Dendritic cell treated with granulocyte-macrophage colony-stimulating factor and Interleukin-4, amounts not matched to agents 40 ng/mL and 50 ng/mL, for 4 days (primary cell): ENCODE results near the gene FOXR2.

ENCODE experiments used
- H3K27ac Mint-ChIP-seq: one replicate; pipeline ENCODE4 v1.8.0; 2022; ENCODE audit warnings: mild to moderate bottlenecking, mixed read lengths
- H3K27me3 Mint-ChIP-seq: one replicate; pipeline ENCODE4 v1.8.0; 2022; ENCODE audit warnings: mild to moderate bottlenecking, mixed read lengths
- H3K36me3 Mint-ChIP-seq: one replicate; pipeline ENCODE4 v1.8.0; 2022; ENCODE audit warnings: low read depth, mixed read lengths
- H3K4me1 Mint-ChIP-seq: one replicate; pipeline ENCODE4 v1.8.0; 2022; ENCODE audit warnings: low read depth, mixed read lengths
- H3K4me3 Mint-ChIP-seq: one replicate; pipeline ENCODE4 v1.8.0; 2022; ENCODE audit warnings: mild to moderate bottlenecking, moderate library complexity, mixed read lengths
- H3K9me3 Mint-ChIP-seq: one replicate; pipeline ENCODE4 v1.8.0; 2022; ENCODE audit warnings: mixed read lengths
- intact Hi-C: fragments of 100-400 bp; cut with micrococcal nuclease; formaldehyde crosslinking; loops from one replicate; pipeline ENCODE4 v1.15.0; 2022

The FOXR2 gene

GRCh38 chrX:55623100-55623499 is at the start of gene FOXR2:
FOXR2 (plus strand) TSS chrX:55623400; CDS start chrX:55623712, 312 bp downstream.
- no peaks in the 10 kb centered on the region for H3K4me1 Mint-ChIP-seq
- intact Hi-C loops, result no loop called here
- H3K27me3 Mint-ChIP-seq, result no peaks in the 10 kb centered on the region
- no peaks in the 10 kb centered on the region for H3K36me3 Mint-ChIP-seq
- H3K9me3 Mint-ChIP-seq, result peaks cover 18% of the 10 kb centered on the region
- no peak within 1 kb of the TSS for H3K4me3 Mint-ChIP-seq
- H3K27ac Mint-ChIP-seq, result no peak within 1 kb of the TSS

- Mint-ChIP-seq H3K36me3 (no peaks in the 10 kb centered on the region), H3K9me3 (peaks cover 9% of the 10 kb centered on the region), H3K27ac (no peak overlapping the region), H3K4me1 (no peaks in the 10 kb centered on the region), H3K27me3 (no peaks in the 10 kb centered on the region), H3K4me3 (no peak overlapping the region)
- intact Hi-C loops, result no loop called here
Measured at GRCh38 chrX:55579115-55579514, 44.1 kb upstream of the FOXR2 start.

GRCh38 chrX:55582447-55582846 is 40.8 kb upstream of the FOXR2 start:
- Mint-ChIP-seq H3K9me3 (peaks cover 9% of the 10 kb centered on the region), H3K27me3 (no peaks in the 10 kb centered on the region), H3K4me1 (no peaks in the 10 kb centered on the region), H3K4me3 (no peak overlapping the region), H3K27ac (no peak overlapping the region), H3K36me3 (no peaks in the 10 kb centered on the region)
- intact Hi-C loops, result no loop called here

GRCh38 chrX:55593296-55593695 is 29.9 kb upstream of the FOXR2 start:
- Mint-ChIP-seq H3K4me3 (no peak overlapping the region), H3K36me3 (no peaks in the 10 kb centered on the region), H3K9me3 (peaks cover 9% of the 10 kb centered on the region), H3K27ac (no peak overlapping the region), H3K27me3 (no peaks in the 10 kb centered on the region), H3K4me1 (no peaks in the 10 kb centered on the region)
- intact Hi-C loops, result no loop called here

- H3K27ac Mint-ChIP-seq, result no peak overlapping the region
- H3K36me3 Mint-ChIP-seq, result no peaks in the 10 kb centered on the region
- peaks cover 9% of the 10 kb centered on the region for H3K9me3 Mint-ChIP-seq
- H3K27me3 Mint-ChIP-seq, result no peaks in the 10 kb centered on the region
- H3K4me1 Mint-ChIP-seq, result no peaks in the 10 kb centered on the region
- H3K4me3 Mint-ChIP-seq, result no peak overlapping the region
- intact Hi-C loops, result no loop called here
Measured at GRCh38 chrX:55593756-55594257, 29.4 kb upstream of the FOXR2 start.

GRCh38 chrX:55598333-55598732 is 24.9 kb upstream of the FOXR2 start:
- Mint-ChIP-seq H3K4me3 (no peak overlapping the region), H3K27ac (no peak overlapping the region), H3K9me3 (peaks cover 9% of the 10 kb centered on the region), H3K27me3 (no peaks in the 10 kb centered on the region), H3K36me3 (no peaks in the 10 kb centered on the region), H3K4me1 (no peaks in the 10 kb centered on the region)
- intact Hi-C loops, result no loop called here

- H3K27me3 Mint-ChIP-seq, result no peaks in the 10 kb centered on the region
- no peaks in the 10 kb centered on the region for H3K4me1 Mint-ChIP-seq
- H3K9me3 Mint-ChIP-seq, result peaks cover 26% of the 10 kb centered on the region
- no peak overlapping the region for H3K27ac Mint-ChIP-seq
- H3K4me3 Mint-ChIP-seq, result no peak overlapping the region
- intact Hi-C loops, result no loop called here
- H3K36me3 Mint-ChIP-seq, result no peaks in the 10 kb centered on the region
Measured at GRCh38 chrX:55619547-55619946, 3.7 kb upstream of the FOXR2 start.

- Mint-ChIP-seq H3K9me3 (peaks cover 26% of the 10 kb centered on the region), H3K36me3 (no peaks in the 10 kb centered on the region), H3K27me3 (no peaks in the 10 kb centered on the region), H3K4me1 (no peaks in the 10 kb centered on the region), H3K27ac (no peak overlapping the region), H3K4me3 (no peak overlapping the region)
- intact Hi-C loops, result no loop called here
Measured at GRCh38 chrX:55624403-55624802, 1.2 kb downstream of the FOXR2 start.

- no peak overlapping the region for H3K4me3 Mint-ChIP-seq
- H3K36me3 Mint-ChIP-seq, result no peaks in the 10 kb centered on the region
- no peak overlapping the region for H3K27ac Mint-ChIP-seq
- intact Hi-C loops, result no loop called here
- H3K9me3 Mint-ChIP-seq, result peaks cover 10% of the 10 kb centered on the region
- H3K27me3 Mint-ChIP-seq, result no peaks in the 10 kb centered on the region
- no peaks in the 10 kb centered on the region for H3K4me1 Mint-ChIP-seq
Measured at GRCh38 chrX:55636109-55636508, 12.9 kb downstream of the FOXR2 start.

GRCh38 chrX:55638933-55639332 is 15.7 kb downstream of the FOXR2 start:
- H3K4me3 Mint-ChIP-seq, result no peak overlapping the region
- intact Hi-C loops, result no loop called here

GRCh38 chrX:55640854-55641253 is 17.7 kb downstream of the FOXR2 start:
- H3K4me1 Mint-ChIP-seq, result no peaks in the 10 kb centered on the region
- H3K4me3 Mint-ChIP-seq, result no peak overlapping the region
- no peak overlapping the region for H3K27ac Mint-ChIP-seq
- H3K27me3 Mint-ChIP-seq, result no peaks in the 10 kb centered on the region
- intact Hi-C loops, result no loop called here
- peaks cover 10% of the 10 kb centered on the region for H3K9me3 Mint-ChIP-seq
- no peaks in the 10 kb centered on the region for H3K36me3 Mint-ChIP-seq

More at GRCh38 chrX:55638933-55639332, 15.7 kb downstream of the FOXR2 start:
- no peaks in the 10 kb centered on the region for H3K27me3 Mint-ChIP-seq
- no peak overlapping the region for H3K27ac Mint-ChIP-seq
- H3K36me3 Mint-ChIP-seq, result no peaks in the 10 kb centered on the region
- peaks cover 10% of the 10 kb centered on the region for H3K9me3 Mint-ChIP-seq
- H3K4me1 Mint-ChIP-seq, result no peaks in the 10 kb centered on the region

- H3K27ac Mint-ChIP-seq, result no peak overlapping the region
Measured at GRCh38 chrX:55648434-55648833, 25.2 kb downstream of the FOXR2 start.

GRCh38 chrX:55659931-55660330 is 36.7 kb downstream of the FOXR2 start:
- Mint-ChIP-seq H3K9me3 (no peaks in the 10 kb centered on the region), H3K27me3 (no peaks in the 10 kb centered on the region), H3K4me3 (no peak overlapping the region), H3K36me3 (no peaks in the 10 kb centered on the region), H3K4me1 (no peaks in the 10 kb centered on the region), H3K27ac (no peak overlapping the region)
- intact Hi-C loops, result no loop called here

More at GRCh38 chrX:55648434-55648833, 25.2 kb downstream of the FOXR2 start:
- intact Hi-C loops, result no loop called here
- peaks cover 11% of the 10 kb centered on the region for H3K4me1 Mint-ChIP-seq
- H3K27me3 Mint-ChIP-seq, result no peaks in the 10 kb centered on the region
- no peaks in the 10 kb centered on the region for H3K9me3 Mint-ChIP-seq
- no peak overlapping the region for H3K4me3 Mint-ChIP-seq
- H3K36me3 Mint-ChIP-seq, result no peaks in the 10 kb centered on the region

GRCh38 chrX:55663584-55663983 is 40.4 kb downstream of the FOXR2 start:
- no peak overlapping the region for H3K4me3 Mint-ChIP-seq
- no peaks in the 10 kb centered on the region for H3K4me1 Mint-ChIP-seq
- no peaks in the 10 kb centered on the region for H3K9me3 Mint-ChIP-seq
- H3K36me3 Mint-ChIP-seq, result no peaks in the 10 kb centered on the region
- H3K27me3 Mint-ChIP-seq, result no peaks in the 10 kb centered on the region
- no peak overlapping the region for H3K27ac Mint-ChIP-seq
- intact Hi-C loops, result no loop called here

GRCh38 chrX:55668084-55668483 is 44.9 kb downstream of the FOXR2 start:
- H3K27ac Mint-ChIP-seq, result no peak overlapping the region
- peaks cover 14% of the 10 kb centered on the region for H3K9me3 Mint-ChIP-seq
- H3K36me3 Mint-ChIP-seq, result no peaks in the 10 kb centered on the region
- H3K4me3 Mint-ChIP-seq, result no peak overlapping the region
- no peaks in the 10 kb centered on the region for H3K27me3 Mint-ChIP-seq
- H3K4me1 Mint-ChIP-seq, result no peaks in the 10 kb centered on the region
- intact Hi-C loops, result no loop called here
